ENCODE results near the gene WASF2. TPM values are rescaled to one million over a fixed set of nuclear protein-coding genes. Genes with fewer than 3 reads are reported as not detected.

Gene WASF2
- total RNA-seq, 1 donor from 2014 or later, result 27.9 TPM

GRCh38 chr1:27355683-27356082 is 134.3 kb downstream of the WASF2 start:
- H3K4me3 ChIP-seq (ENCODE audit: low read depth, low read length), result no peak overlapping the region
- DNase-seq (ENCODE audit: low read depth), result no peak
- TF ChIP-seq CTCF (conservative IDR thresholded peaks at IDR 0.05; ENCODE audit: low read depth, low read length), result no peak

Other genes with a start within 250 kb of the WASF2 start
- gene TMEM222, start 168.0 kb downstream of the WASF2 start, total RNA-seq, result 11.1 and 41.8 TPM in 2 replicates
- 22.0 and 27.6 TPM in 2 replicates for gene SYTL1, start 148.1 kb downstream of the WASF2 start, total RNA-seq
- gene MAP3K6, start 123.2 kb downstream of the WASF2 start, total RNA-seq, result 13.0 and 15.5 TPM in 2 replicates
- not detected in 2 replicates for gene FCN3, start 115.3 kb downstream of the WASF2 start, total RNA-seq
- gene CD164L2, start 106.8 kb downstream of the WASF2 start, total RNA-seq, result not detected in 2 replicates
- 2.5 and 3.0 TPM in 2 replicates for gene GPR3, start 97.5 kb downstream of the WASF2 start, total RNA-seq
- gene AHDC1, start 114.0 kb upstream of the WASF2 start, total RNA-seq, result 7.2 and 10.8 TPM in 2 replicates
- gene FGR, start 145.0 kb upstream of the WASF2 start, total RNA-seq, result not detected in 2 replicates
- 6.4 and 28.3 TPM in 2 replicates for gene IFI6, start 182.0 kb upstream of the WASF2 start, total RNA-seq
- gene FAM76A, start 235.8 kb upstream of the WASF2 start, total RNA-seq, result 4.6 and 11.4 TPM in 2 replicates